ENCODE data around the gene CCDC85A.

DNA sequence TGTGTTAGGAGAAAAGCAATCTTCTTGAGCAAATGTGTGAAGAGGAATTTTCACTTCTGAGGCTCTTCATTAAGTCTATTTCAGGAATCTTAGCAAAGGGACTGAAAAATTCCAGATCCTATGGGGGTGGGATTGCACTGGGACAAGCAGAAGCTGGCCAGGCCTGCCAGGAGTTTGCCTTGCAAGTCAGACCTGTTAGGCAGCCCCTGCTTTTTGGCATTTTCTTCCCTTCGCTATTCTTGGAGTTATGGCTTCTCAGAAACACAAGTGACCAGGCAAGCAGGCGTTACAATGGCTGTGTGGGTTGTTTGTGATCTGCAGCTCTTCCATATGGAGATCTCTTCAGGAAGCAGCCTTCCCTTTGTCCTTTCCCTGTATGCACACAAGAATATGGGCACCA is 8.0 kb upstream of the CCDC85A start:
- TF ChIP-seq, protein P1, sequence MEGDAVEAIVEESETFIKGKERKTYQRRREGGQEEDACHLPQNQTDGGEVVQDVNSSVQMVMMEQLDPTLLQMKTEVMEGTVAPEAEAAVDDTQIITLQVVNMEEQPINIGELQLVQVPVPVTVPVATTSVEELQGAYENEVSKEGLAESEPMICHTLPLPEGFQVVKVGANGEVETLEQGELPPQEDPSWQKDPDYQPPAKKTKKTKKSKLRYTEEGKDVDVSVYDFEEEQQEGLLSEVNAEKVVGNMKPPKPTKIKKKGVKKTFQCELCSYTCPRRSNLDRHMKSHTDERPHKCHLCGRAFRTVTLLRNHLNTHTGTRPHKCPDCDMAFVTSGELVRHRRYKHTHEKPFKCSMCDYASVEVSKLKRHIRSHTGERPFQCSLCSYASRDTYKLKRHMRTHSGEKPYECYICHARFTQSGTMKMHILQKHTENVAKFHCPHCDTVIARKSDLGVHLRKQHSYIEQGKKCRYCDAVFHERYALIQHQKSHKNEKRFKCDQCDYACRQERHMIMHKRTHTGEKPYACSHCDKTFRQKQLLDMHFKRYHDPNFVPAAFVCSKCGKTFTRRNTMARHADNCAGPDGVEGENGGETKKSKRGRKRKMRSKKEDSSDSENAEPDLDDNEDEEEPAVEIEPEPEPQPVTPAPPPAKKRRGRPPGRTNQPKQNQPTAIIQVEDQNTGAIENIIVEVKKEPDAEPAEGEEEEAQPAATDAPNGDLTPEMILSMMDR (IDR thresholded peaks at IDR 0.05; ENCODE audit: poor library complexity), result no peak
- TF ChIP-seq EZH2 (IDR thresholded peaks at IDR 0.05; ENCODE audit: borderline replicate concordance), result no peak
